Head of caudate nucleus (tissue), 42 donors: ENCODE results near the gene RAB18.
"Not testable (repeated sequence)": the region's sequence is repeated elsewhere in the genome, so short reads cannot be mapped to it uniquely, and the experiment has no call there.

Experiments used
- DNase-seq, 42 donors: peaks; one replicate each; pipeline versions ENCODE4 v3.0.0 to v3.0.0-alpha.2; 2020 to 2021; ENCODE audit warnings: mixed read lengths in 7 of 42
- intact Hi-C: fragments of 100-400 bp; cut with DNase I; formaldehyde crosslinking; loops from one replicate; pipeline ENCODE4 v1.15.0; 2022

The RAB18 gene

GRCh38 chr10:27500886-27501285 lies 3.2 kb upstream of the RAB18 start:
- no peak for DNase-seq
- intact Hi-C loops: loop anchor here (5.0 to 10.0 kb wide), 2 partner anchors 259 to 1034 kb away; partner anchors contain the start of genes ACBD5 and WAC

GRCh38 chr10:27503498-27504006 lies 552 bp upstream of the RAB18 start:
- intact Hi-C loops: loop anchor here (5.0 to 10.0 kb wide), 2 partner anchors 261 to 1031 kb away; partner anchors contain the start of genes ACBD5 and WAC
- DNase-seq: no peak

GRCh38 chr10:27504808-27505460 lies 830 bp downstream of the RAB18 start:
- DNase-seq: peak in 2 of 42 donors; percentile 2 to 9
- intact Hi-C loops: loop anchor here (5.0 to 10.0 kb wide), 2 partner anchors 263 to 1030 kb away; partner anchors contain the start of genes ACBD5 and WAC

GRCh38 chr10:27505537-27505936 lies 1.4 kb downstream of the RAB18 start:
- intact Hi-C loops: loop anchor here (10.0 kb wide), 1 partner anchor 1029 kb away; the partner anchor contains the start of gene WAC
- not testable (repeated sequence) for DNase-seq

GRCh38 chr10:27506280-27506679 lies 2.2 kb downstream of the RAB18 start:
- intact Hi-C loops: loop anchor here (10.0 kb wide), 1 partner anchor 1029 kb away; the partner anchor contains the start of gene WAC
- DNase-seq: no peak

GRCh38 chr10:27512548-27512947 lies 8.4 kb downstream of the RAB18 start:
- intact Hi-C loops: no loop called here

GRCh38 chr10:27513451-27514191 lies 9.5 kb downstream of the RAB18 start:
- no peak for DNase-seq
- intact Hi-C loops: no loop called here

More at GRCh38 chr10:27512548-27512947, 8.4 kb downstream of the RAB18 start:
- DNase-seq: no peak

GRCh38 chr10:27514243-27514642 lies 10.1 kb downstream of the RAB18 start:
- intact Hi-C loops: no loop called here
- DNase-seq: no peak

- intact Hi-C loops: no loop called here
- DNase-seq: no peak
Measured at GRCh38 chr10:27518261-27518660, 14.2 kb downstream of the RAB18 start.

- DNase-seq: no peak
- intact Hi-C loops: no loop called here
Measured at GRCh38 chr10:27525819-27526218, 21.7 kb downstream of the RAB18 start.

- DNase-seq: no peak
- intact Hi-C loops: no loop called here
Measured at GRCh38 chr10:27526242-27526641, 22.1 kb downstream of the RAB18 start.

- intact Hi-C loops: no loop called here
- no peak for DNase-seq
Measured at GRCh38 chr10:27527666-27528295, 23.7 kb downstream of the RAB18 start.

GRCh38 chr10:27529010-27529783 lies 25.1 kb downstream of the RAB18 start:
- DNase-seq: no peak
- intact Hi-C loops: no loop called here

- DNase-seq: no peak
- intact Hi-C loops: no loop called here
Measured at GRCh38 chr10:27530477-27530876, 26.4 kb downstream of the RAB18 start.

- intact Hi-C loops: no loop called here
Measured at GRCh38 chr10:27531336-27531847, 27.3 kb downstream of the RAB18 start.

GRCh38 chr10:27534161-27534700 lies 30.1 kb downstream of the RAB18 start:
- DNase-seq: no peak

More at GRCh38 chr10:27531336-27531847, 27.3 kb downstream of the RAB18 start:
- no peak for DNase-seq

GRCh38 chr10:27535317-27535716 lies 31.2 kb downstream of the RAB18 start:
- DNase-seq: no peak
- intact Hi-C loops: no loop called here

More at GRCh38 chr10:27534161-27534700, 30.1 kb downstream of the RAB18 start:
- intact Hi-C loops: no loop called here

GRCh38 chr10:27536437-27536836 lies 32.3 kb downstream of the RAB18 start:
- intact Hi-C loops: no loop called here

More at GRCh38 chr10:27536437-27536836, 32.3 kb downstream of the RAB18 start:
- DNase-seq: no peak
